OCI-M2 (cell line): ENCODE results near the gene CARD8.
"Not testable (repeated sequence)": the region's sequence is repeated elsewhere in the genome, so short reads cannot be mapped to it uniquely, and the experiment has no call there.

Experiments used
- DNase-seq: peaks from one replicate; lab custom pipeline; 2025; ENCODE audit not compliant: unreplicated experiment; lab: John Stamatoyannopoulos, UW

CARD8 gene, protein sequence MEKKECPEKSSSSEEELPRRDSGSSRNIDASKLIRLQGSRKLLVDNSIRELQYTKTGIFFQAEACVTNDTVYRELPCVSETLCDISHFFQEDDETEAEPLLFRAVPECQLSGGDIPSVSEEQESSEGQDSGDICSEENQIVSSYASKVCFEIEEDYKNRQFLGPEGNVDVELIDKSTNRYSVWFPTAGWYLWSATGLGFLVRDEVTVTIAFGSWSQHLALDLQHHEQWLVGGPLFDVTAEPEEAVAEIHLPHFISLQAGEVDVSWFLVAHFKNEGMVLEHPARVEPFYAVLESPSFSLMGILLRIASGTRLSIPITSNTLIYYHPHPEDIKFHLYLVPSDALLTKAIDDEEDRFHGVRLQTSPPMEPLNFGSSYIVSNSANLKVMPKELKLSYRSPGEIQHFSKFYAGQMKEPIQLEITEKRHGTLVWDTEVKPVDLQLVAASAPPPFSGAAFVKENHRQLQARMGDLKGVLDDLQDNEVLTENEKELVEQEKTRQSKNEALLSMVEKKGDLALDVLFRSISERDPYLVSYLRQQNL

DNA sequence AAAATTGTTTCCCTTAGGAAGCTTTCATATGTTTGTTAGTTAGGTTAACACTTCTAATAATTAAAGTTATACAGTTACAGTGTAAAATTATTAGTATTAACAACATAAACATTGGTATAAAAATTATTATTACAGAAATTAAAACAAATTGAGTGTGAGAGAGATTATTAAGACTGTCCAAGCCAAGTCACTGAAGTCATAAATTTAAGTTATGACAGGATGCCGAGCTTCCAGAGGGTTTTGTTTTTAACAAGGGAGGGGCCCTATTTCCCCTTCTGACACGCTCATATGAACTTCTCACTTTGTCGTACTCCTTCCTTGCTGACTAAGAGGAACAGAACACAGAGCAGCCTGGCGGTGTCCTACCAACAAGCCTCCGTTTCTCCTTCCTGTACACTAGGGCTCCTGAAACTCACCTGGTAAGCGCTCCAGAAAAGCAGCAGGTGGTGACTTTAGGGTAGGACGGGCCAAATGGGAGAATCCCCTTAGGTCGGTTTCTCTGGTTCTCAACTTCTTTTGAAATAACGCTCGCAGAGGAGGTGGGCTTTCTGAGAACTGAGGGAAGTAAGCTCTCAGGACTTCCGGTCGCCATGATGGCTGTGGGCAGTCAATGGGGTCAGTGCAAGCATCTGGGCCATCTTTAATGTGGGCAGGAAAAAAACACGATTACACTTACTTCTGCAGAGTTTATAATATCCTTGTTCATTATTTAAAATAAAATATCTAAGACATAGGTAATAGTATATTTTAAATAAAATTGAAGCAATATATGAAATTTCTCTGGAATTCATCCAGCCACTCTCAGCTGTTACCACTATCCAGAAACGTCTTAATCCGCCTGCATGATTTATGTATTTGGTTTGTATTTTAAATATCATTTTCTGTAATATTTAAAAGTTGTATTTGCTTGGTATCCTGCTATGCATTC is at the start of gene CARD8:
CARD8 (minus strand) TSS at position 537 of the 928 bp plus-strand sequence. CDS start 14,892 bp downstream, outside the sequence.
- peak; percentile 97 for DNase-seq

DNA sequence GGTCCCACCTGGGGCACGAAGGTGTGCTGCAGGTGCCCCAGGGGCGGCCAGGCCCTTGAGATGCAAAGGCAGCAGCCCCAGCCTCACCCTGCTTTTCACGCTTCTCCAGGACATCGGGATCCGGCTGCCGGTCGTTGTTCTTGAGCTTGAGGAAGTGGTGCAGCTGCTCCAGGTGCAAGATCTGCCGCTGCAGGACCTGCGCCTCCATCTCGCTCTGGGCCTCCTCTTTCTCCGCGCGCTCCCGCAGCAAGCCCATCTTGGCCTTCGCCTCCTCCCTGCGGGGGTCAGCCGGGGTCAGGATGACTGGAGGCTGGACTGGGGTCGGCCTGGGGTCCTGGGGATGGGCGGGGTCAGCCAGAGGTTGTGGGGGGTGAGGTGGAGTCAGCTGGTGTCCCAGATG is 48.2 kb upstream of the CARD8 start:
- DNase-seq = no peak

DNA sequence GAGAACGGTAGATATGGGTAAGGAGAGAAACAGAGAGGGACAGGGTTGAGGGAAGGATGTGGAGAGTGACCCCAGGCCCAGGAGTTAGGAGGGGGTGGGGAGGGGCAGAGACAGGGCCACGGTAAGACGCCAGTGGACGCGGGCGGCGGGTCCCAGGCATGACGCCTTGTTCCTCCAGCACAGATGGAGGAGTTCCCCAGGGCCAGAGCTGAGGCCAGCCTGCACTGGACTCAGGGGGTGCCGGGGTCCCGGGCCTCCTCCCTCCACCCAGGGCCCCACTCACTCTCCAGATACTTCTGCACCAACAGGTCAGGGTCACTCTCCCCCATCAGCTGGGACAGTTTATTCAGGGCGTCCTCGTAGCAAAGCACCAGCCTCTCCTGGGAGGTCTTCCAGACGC is 47.7 kb upstream of the CARD8 start:
- DNase-seq = no peak

DNA sequence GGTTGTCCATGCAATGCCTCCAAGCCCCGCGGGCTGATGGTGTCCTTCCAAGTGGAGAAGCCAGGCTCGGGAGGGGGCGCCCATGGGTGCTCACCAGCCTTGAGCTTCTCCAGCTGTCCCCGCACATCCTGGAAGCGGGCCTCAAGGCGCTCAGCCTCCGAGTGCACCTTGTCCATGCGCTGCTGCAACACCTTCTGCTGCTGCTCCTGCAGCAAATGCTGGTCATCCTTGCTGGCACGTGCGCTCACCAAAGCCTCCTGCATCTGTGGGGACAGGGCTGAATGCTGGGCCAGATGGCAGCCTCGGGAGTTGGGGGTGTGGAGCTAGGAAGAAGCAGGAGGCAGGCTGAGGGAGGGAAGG is 46.9 kb upstream of the CARD8 start:
- no peak for DNase-seq

DNA sequence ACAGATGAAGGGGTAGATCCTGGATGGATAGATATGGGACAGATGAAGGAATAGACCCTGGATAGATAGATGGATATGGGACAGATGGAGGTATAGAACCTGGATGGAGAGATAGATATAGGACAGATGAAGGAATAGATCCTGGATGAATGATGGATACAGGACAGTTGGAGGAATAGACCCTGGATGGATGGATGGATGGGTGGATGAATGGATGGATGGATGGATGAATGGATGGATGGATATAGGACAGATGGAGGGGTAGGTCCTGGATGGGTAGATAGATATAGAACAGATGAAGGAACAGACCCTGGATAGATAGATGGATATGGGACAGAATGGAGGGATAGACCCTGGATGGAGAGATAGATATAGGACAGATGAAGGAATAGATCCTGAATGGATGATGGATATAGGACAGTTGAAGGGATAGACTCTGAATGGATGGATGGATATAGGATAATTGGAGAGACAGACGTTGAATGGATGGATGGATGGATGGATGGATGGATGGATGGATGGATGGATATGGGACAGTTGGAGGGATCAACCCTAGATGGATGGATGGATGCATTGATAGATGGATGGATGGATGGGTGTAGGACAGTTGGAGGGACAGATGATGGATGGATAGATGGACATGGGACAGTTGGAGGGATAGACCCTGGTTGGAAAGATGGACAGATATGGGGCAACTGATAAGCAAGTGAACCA is 46.3 kb upstream of the CARD8 start:
- DNase-seq = no peak

DNA sequence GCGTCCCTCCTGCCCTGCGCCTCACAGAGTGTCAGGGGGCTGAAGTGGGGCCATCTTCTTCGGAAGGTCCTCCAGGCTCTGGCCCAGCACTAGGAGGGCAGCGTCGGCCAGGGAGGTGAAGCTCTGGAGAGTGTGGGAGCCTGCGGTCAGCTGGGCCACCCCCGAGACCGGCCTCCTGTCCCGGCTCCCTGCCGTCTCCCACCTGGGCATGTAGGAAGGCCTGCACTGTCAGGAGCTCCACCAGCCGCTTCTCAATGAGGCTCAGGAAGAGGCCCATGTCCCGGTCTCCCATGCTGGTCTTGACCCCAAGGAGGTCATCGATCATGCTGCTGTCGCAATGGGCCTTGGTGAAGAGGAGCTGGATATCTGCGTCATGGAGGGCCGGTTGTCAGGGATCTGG is 42.3 kb upstream of the CARD8 start:
- DNase-seq = no peak

DNA sequence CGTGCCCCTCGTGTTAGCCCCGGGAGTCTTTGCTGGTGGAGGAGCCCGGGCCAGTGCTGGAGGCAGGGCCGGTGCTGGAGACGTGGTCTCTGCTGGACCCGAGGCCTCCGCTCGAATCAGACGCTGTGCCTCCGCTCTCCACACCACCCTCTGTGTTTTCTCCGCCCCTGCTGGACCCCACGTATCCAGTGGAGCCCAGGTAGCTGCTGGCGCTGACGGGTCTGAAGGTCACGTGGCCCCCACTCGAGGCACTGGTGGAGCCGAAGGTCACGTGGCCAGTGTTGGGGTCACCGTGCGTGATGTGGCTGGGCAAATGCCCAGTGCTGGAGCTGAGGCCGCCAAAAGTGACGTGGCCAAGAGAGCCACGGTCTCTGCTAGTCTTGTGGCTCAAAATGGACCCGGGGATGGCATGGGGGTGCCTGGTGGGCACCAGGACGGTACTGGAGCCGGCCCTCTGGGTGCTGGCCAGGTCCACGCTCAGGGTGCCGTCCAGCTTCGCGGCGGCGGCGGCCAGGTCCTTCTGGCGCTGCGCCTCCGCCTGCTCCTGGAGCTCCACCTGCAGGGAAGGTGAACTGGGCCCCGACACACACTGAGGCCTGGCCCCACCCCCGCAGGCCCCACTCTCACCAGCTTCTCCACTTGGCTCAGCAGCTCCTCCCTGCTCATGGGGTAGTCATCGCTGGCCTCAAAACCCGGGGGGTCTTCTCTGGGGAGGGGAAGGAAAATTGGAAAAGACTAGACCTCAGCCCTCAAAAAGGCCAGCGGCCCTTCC is 41.4 kb upstream of the CARD8 start:
- no peak for DNase-seq

DNA sequence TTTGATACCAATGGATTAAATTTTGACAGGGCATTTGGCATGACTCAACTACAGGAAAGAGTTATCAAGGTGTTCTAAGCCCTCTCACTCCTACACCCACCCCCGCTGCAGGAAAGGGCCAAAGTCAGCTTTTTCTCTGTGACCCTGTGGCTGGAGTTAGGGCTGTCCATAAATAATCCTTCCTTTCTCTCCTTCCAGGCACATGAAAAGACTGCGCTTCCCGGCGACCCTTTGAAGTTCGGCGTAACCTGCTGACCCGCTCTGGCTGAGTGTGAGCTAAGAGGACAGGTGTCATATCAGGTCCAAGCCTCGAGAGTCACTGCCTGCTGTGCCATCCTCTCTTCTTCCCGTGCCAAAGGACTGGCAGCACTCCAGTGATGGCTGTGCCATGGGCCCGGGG is 39.7 kb upstream of the CARD8 start:
- no peak for DNase-seq

DNA sequence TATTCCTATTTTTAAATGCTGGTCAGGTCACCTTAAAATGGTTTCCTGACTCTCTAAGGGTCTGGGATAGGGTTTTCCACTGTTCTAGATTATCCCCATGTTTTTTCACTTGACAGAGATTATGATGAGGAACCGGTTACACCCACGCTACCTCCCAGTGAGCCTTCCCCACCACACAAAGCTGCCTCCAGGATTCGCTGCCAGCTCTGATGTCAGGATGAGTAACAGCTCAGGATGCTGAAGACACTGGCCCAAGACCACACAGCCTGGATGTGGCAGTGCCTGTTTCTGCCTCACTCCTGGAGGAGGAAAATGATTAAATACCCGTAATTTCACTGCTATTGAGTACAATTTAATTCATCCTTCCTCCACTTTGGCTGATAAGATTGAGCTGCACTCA is 37.1 kb upstream of the CARD8 start:
- no peak for DNase-seq

DNA sequence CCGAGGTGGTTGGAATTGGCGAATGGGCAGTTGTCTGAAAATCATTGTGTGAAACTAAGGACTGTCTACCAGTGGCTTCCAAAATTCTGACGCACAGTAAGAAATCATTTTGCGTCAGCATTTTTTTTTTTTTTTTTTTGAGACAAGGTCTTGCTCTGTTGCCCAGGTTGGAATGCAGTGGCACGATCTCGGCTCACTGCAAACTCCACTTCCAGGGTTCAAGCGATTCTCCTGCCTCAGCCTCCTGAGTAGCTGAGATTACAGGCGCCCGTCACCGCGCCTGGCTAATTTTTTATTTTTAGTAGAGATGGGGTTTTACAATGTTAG is 35.7 kb upstream of the CARD8 start:
- not testable (repeated sequence) for DNase-seq

DNA sequence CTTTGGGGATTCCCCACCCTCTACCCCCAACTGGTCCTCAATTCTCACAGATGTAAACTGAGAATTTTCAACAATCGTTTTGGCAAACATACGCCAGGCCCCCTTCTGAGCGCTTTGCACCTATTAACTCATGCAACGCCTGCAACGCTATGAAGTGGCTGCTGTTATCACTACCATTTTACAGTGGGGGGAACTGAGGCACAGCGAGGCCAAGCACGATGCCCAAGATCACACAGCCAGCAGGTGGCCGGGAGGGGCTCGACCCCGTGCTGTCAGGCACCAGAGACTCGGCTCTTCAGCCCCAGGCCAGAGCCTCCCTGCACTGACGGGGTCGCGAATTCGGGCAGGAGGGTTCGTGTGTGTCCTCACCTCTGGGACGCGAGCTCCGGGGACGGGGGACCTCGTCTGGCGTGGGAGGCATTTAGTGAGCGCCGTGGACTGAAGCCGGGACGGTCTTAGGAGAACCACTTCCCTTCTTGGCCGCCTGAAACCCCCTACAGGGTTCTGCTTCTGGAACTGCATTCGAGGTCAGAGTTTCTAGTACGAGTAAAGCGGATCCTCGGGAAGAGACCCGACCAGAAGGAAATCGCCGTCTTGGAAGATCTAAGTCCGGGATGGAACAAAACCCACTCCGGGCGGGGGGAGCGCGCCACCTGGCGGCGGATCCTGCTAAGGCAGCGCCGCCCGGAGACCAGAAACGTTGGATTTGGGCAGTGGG is 35.2 kb upstream of the CARD8 start:
- peak; percentile 50 for DNase-seq

DNA sequence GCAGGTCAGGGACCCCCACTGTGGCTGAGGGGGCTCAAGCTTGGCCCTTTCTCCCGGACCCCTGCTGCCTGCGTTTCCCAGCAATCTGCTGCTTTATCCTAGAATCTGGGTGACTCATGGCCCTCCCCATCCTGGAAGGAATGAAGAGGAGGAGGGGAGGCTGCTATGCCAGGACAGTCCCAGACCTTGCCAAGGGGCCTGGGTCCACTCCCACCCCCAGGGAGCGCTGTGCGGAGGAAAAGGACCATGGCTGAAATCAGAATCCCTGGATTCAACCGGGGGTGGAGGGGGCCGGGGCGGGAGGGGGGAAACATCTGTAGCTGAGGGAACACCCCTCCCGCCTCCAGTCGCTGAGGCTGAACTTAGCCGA is 34.7 kb upstream of the CARD8 start:
- no peak for DNase-seq

DNA sequence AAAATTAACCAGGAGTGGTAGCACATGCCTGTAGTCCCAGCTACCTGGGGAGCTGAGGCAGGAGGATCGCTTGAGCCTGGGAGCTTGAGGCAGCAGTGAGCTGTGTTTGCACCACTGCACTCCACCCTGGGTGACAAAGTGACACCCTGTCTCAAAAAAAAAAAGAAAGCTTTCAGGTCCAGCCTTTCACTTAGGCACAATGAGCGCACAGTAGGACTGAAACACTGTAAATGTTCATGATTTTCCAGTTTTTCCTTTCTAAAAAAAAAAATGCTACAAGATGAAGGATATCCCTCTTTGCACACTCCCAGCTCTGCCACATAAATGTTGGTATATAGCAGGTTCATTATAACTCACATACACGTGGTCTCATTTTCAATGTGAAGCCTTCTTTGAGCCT is 32.0 kb upstream of the CARD8 start:
- DNase-seq = no peak

DNA sequence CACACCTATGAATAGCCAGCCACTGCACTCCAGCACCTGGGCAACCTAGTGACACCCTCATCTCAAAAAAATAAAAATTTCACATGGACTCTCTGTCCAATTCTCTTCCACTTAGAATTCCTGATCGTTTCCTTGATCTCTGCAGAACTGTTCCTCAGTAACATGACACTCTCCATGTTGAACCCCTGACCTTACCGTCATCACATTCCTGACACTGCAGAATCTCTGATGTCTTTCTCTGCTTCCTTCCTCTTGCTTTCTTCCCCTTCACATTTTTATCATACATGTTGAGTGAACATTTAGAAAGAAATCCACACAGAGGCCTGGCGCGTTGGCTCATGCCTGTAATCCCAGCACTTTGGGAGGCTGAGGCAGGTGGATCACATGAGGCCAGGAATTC is 29.2 kb upstream of the CARD8 start:
- no peak for DNase-seq

DNA sequence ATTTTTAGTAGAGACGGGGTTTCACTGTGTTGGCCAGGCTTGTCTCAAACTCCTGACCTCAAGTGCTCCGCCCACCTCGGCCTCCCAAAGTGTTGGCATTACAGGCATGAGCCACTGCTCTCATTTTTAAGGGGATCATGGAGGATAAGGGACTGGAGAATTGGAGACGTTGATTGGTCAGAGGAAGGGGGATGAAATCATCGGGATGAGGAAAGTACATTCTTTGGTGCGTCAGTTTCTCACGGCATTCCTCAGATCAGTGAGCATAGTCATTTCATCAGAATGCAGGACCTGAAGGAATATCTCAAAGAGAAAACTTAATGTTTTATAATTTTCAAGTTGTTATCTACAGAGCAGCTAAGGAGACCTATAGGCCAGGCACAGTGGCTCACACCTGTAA is 28.2 kb upstream of the CARD8 start:
- DNase-seq = no peak

DNA sequence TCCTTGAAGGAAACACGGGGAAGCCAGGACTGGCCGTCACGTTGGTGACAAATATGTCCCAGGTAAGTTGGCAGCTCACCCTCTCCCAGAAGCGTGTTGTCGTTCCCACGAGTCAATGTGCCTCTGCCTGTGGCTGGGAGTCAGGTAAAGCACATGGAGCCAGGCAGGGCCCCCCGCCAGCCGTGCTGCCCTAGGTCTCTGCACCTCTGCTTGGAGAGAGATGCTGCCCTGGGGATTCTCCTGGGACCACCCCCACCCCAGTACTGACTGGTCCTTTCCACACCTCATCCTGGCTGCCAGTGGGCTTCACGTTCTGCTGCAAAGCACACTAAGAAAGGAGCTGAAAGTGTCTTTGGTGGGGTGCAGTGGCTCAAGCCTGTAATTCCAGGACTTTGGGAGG is 24.0 kb upstream of the CARD8 start:
- no peak for DNase-seq

DNA sequence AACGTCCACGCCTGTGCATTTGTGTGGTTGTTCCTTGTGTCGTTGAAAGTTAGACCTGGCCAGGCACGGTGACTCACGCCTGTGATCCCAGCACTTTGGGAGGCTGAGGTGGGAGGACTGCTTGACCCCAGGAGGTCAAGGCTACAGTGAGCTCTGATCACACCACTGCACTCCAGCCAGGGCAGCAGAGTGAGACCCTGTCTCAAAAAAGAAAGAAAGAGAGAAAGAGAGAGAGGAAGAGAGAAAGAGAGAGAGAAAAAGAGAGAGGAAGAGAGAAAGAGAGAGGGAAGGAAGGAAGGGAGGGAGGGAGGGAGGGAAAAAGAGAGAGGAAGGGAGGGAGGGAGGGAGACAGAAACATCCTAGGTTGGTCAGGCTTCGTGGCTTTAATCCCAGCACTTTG is 19.2 kb upstream of the CARD8 start:
- no peak for DNase-seq

DNA sequence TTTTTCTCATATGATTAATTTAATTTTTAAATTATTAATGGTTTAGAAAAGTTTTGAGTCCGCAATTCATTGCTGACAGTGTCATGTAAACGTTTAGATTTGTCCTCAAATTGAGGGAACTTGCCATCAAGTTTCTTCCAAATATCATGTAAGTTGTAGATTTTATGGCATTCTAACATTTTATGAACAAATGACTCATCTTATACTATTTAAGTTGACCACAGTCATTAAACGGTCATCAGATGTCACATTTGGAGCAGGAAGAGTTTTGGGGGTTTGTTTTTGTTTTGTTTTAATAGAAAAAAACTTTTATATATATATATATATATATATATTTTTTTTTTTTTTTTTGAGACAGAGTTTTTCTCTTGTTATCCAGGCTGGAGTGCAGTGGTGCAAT is 18.5 kb upstream of the CARD8 start:
- DNase-seq = no peak

DNA sequence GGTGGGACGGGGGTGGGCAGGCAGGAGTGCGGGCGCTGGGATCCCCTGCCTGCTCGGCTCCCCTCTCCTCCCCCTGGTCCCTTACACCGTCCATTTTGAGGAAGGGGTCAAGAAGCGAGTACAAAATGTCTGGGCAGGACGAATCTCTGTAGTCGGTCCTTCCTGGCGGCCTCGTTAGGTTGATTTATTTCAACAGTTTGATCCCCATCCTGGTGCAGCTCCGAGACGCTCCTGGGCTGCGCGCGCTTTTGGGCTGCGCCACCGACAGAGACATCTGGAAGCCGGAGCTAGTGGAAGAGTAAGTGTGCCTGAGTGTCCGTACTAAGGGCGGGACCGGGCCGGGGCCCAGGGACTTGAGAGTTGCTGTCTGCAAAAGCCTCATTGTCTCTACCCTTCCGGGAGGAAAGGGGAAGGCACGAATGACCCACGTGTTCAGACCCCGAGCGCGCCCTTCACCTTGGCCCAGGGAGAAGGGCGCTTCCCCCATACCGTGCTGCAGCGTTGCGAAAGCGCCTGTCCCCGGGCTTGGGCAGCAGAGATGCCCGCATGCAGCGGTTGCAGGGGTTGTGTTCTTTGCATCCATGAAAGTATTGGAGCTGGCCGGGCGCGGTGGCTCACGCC is 15.9 kb upstream of the CARD8 start:
- peak; percentile 84 for DNase-seq

DNA sequence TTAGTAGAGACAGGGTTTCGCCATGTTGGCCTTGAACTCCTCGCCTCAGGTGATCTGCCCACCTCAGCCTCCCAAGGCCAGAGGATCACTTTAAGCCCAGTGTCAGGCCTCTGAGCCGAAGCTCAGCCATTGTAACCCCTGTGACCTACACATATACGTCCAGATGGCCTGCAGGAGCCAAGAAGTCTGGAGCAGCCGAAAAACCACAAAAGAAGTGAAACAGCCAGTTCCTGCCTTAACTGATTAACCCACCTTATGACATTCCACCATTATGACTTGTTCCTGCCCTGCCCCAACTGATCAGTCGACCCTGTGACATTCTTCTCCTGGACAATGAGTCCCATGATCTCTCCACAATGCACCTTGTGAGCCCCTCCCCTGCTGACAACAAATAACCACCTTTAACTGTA is 13.9 kb upstream of the CARD8 start:
- DNase-seq = not testable (repeated sequence)
